ENCODE measurements around the gene HNRNPUL1. TPM values are rescaled to one million over a fixed set of nuclear protein-coding genes. Genes with fewer than 3 reads are reported as not detected.
A peak's percentile ranks its signal among the peaks of the same experiment; 100 is the strongest.
"Not testable (repeated sequence)": the region's sequence is repeated elsewhere in the genome, so short reads cannot be mapped to it uniquely, and the experiment has no call there.

HNRNPUL1 gene
- total RNA-seq, 1 donor from 2014 or later: 126 TPM

- no peak for TF ChIP-seq EZH2 (IDR thresholded peaks at IDR 0.05)
- no peak for TF ChIP-seq CTCF (IDR thresholded peaks at IDR 0.05)
- no peak for TF ChIP-seq EZH2phosphoT487 (IDR thresholded peaks at IDR 0.05)
- Histone ChIP-seq H3K79me2 (ENCODE audit: low read depth) (peaks cover 63% of the 10 kb centered on the region), H4K20me1 (ENCODE audit: low read depth) (peaks cover 48% of the 10 kb centered on the region), H3K9ac (no peak overlapping the region), H3K27me3 (no peaks in the 10 kb centered on the region), H3K9me3 (ENCODE audit: low read depth) (no peaks in the 10 kb centered on the region), H3K4me3 (no peak overlapping the region), H2AFZ (replicated peaks) (no peak overlapping the region), H3K4me1 (no peaks in the 10 kb centered on the region), H3K27ac (no peak overlapping the region), H3F3A (ENCODE audit: low read depth) (peaks cover 9% of the 10 kb centered on the region), H3K4me2 (no peak overlapping the region), H3K36me3 (peaks cover 26% of the 10 kb centered on the region)
- Mint-ChIP-seq H3K4me3 (no peak overlapping the region), H3K36me3 (peaks cover 41% of the 10 kb centered on the region), H3K27ac (no peak overlapping the region), H3K9me3 (no peaks in the 10 kb centered on the region), H3K27me3 (ENCODE audit: insufficient read depth, low read depth) (peaks cover 3% of the 10 kb centered on the region), H3K4me1 (peaks cover 3% of the 10 kb centered on the region)
- DNase-seq (ENCODE audit: low spot score): no peak
Measured at GRCh38 chr19:41288673-41289530, 24.7 kb downstream of the HNRNPUL1 start.

- H3K36me3 Mint-ChIP-seq: peaks cover 46% of the 10 kb centered on the region
- H3K9ac ChIP-seq; H3K27me3 Mint-ChIP-seq (ENCODE audit: insufficient read depth, low read depth); H3K27me3 ChIP-seq; H3K9me3 Mint-ChIP-seq; H3K4me3 ChIP-seq; H3F3A ChIP-seq (ENCODE audit: low read depth); H3K4me1 Mint-ChIP-seq; H2AFZ ChIP-seq (replicated peaks); H3K4me2 ChIP-seq; H3K27ac Mint-ChIP-seq; H3K4me1 ChIP-seq; DNase-seq (ENCODE audit: low spot score); H3K4me3 Mint-ChIP-seq; H3K27ac ChIP-seq; H3K9me3 ChIP-seq (ENCODE audit: low read depth): not testable (repeated sequence)
- Histone ChIP-seq H3K36me3 (peaks cover 26% of the 10 kb centered on the region), H4K20me1 (ENCODE audit: low read depth) (peaks cover 51% of the 10 kb centered on the region), H3K79me2 (ENCODE audit: low read depth) (peaks cover 63% of the 10 kb centered on the region)
Measured at GRCh38 chr19:41289814-41290213, 25.6 kb downstream of the HNRNPUL1 start.

GRCh38 chr19:41294393-41294792 is 30.2 kb downstream of the HNRNPUL1 start:
- TF ChIP-seq EZH2phosphoT487 (IDR thresholded peaks at IDR 0.05) (no peak), CTCF (IDR thresholded peaks at IDR 0.05) (no peak), EZH2 (IDR thresholded peaks at IDR 0.05) (no peak)

GRCh38 chr19:41295499-41295898 is 31.3 kb downstream of the HNRNPUL1 start:
- H3K36me3 Mint-ChIP-seq: peaks cover 59% of the 10 kb centered on the region
- H3K27me3 Mint-ChIP-seq (ENCODE audit: insufficient read depth, low read depth): peaks cover 6% of the 10 kb centered on the region
- Histone ChIP-seq H3K4me1 (no peaks in the 10 kb centered on the region), H3K9me3 (ENCODE audit: low read depth) (no peaks in the 10 kb centered on the region), H4K20me1 (ENCODE audit: low read depth) (peaks cover 53% of the 10 kb centered on the region), H3K4me3 (no peak overlapping the region), H3K27ac (no peak overlapping the region), H3K79me2 (ENCODE audit: low read depth) (peaks cover 23% of the 10 kb centered on the region), H2AFZ (replicated peaks) (no peak overlapping the region), H3F3A (ENCODE audit: low read depth) (no peaks in the 10 kb centered on the region), H3K4me2 (no peak overlapping the region), H3K27me3 (no peaks in the 10 kb centered on the region), H3K9ac (no peak overlapping the region), H3K36me3 (peaks cover 10% of the 10 kb centered on the region)
- no peak overlapping the region for H3K4me3 Mint-ChIP-seq
- no peaks in the 10 kb centered on the region for H3K9me3 Mint-ChIP-seq
- TF ChIP-seq EZH2 (IDR thresholded peaks at IDR 0.05) (no peak), EZH2phosphoT487 (IDR thresholded peaks at IDR 0.05) (no peak), CTCF (IDR thresholded peaks at IDR 0.05) (no peak)
- DNase-seq (ENCODE audit: low spot score): no peak
- no peak overlapping the region for H3K27ac Mint-ChIP-seq
- peaks cover 13% of the 10 kb centered on the region for H3K4me1 Mint-ChIP-seq

More at GRCh38 chr19:41294393-41294792, 30.2 kb downstream of the HNRNPUL1 start:
- no peak for DNase-seq (ENCODE audit: low spot score)
- H3K4me3 Mint-ChIP-seq: no peak overlapping the region
- H3K4me2 ChIP-seq: no peak overlapping the region
- no peaks in the 10 kb centered on the region for H3K9me3 ChIP-seq (ENCODE audit: low read depth)
- H2AFZ ChIP-seq (replicated peaks): no peak overlapping the region
- no peaks in the 10 kb centered on the region for H3F3A ChIP-seq (ENCODE audit: low read depth)
- H3K36me3 Mint-ChIP-seq: peaks cover 59% of the 10 kb centered on the region
- no peak overlapping the region for H3K9ac ChIP-seq
- peaks cover 54% of the 10 kb centered on the region for H4K20me1 ChIP-seq (ENCODE audit: low read depth)
- H3K9me3 Mint-ChIP-seq: no peaks in the 10 kb centered on the region
- H3K79me2 ChIP-seq (ENCODE audit: low read depth): peaks cover 34% of the 10 kb centered on the region
- peak overlapping the region; percentile 92 for H3K27ac Mint-ChIP-seq
- peaks cover 13% of the 10 kb centered on the region for H3K4me1 Mint-ChIP-seq
- H3K27ac ChIP-seq: no peak overlapping the region
- H3K27me3 ChIP-seq: no peaks in the 10 kb centered on the region
- no peaks in the 10 kb centered on the region for H3K4me1 ChIP-seq
- peaks cover 6% of the 10 kb centered on the region for H3K27me3 Mint-ChIP-seq (ENCODE audit: insufficient read depth, low read depth)
- peaks cover 16% of the 10 kb centered on the region for H3K36me3 ChIP-seq
- no peak overlapping the region for H3K4me3 ChIP-seq
